PFSK-1 (cell line): ENCODE results near the gene ATG4C.

Experiments used
- FOXP2 ChIP-seq: optimal IDR thresholded peaks from 2 replicates; pipeline ENCODE3; 2011; ENCODE audit warnings: borderline replicate concordance, control low read depth, inconsistent platforms; ENCODE audit not compliant: insufficient read depth; ENCODE audit errors: extremely low read length, extremely low read depth
- POLR2AphosphoS5 ChIP-seq: IDR thresholded peaks from 2 replicates; pipeline ENCODE4 v1.6.1; 2012; ENCODE audit warnings: low read depth, mild to moderate bottlenecking, control low read depth, low read length, moderate library complexity
- REST ChIP-seq, 2 experiments: IDR thresholded peaks; 2 replicates each; pipeline versions ENCODE4 v1.6.1 to v1.8.0; 2011 to 2012; ENCODE audit warnings: low read depth in 2 of 2, low read length in 2 of 2, control low read depth in 1 of 2, inconsistent platforms in 1 of 2, mild to moderate bottlenecking in 1 of 2, moderate library complexity in 1 of 2; ENCODE audit not compliant: insufficient read depth in 1 of 2
- SIN3A ChIP-seq: IDR thresholded peaks from 2 replicates; pipeline ENCODE4 v1.6.1; 2012; ENCODE audit warnings: mild to moderate bottlenecking, low read length, moderate library complexity, borderline replicate concordance; ENCODE audit not compliant: insufficient read depth
- TAF1 ChIP-seq: IDR thresholded peaks from 2 replicates; pipeline ENCODE4 v1.6.1; 2012; ENCODE audit warnings: low read length, control low read depth, borderline replicate concordance; ENCODE audit not compliant: insufficient read depth

The ATG4C gene

DNA sequence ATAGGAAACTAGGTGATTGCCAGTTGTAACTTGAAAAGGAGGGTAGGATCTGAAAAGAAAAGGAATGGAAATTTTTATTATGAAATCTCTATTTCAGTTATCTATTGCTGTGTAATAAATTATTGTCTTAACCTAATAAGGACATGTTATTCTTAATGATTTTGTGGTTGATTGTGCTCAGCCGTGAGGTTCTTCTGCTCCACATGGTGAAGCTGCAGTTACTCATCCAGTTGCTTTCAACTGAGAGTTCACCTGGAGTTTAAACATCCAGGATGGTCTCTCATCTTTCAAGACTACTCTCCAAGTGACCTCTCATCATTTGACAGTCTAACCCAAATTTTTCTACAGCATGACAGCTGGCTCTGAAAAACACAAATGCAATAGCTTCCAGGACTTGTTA, 96.0 kb downstream of the ATG4C start:
- TF ChIP-seq REST (IDR thresholded peaks at IDR 0.05; ENCODE audit: insufficient read depth in 1 of 2, low read depth in 2 of 2, low read length in 2 of 2), result no peak

GRCh38 chr1:62882201-62883104, 98.5 kb downstream of the ATG4C start:
- TF ChIP-seq POLR2AphosphoS5 (no peak), FOXP2 (no peak), SIN3A (no peak), REST (IDR thresholded peaks at IDR 0.05; ENCODE audit: insufficient read depth in 1 of 2, low read depth in 2 of 2, low read length in 2 of 2) (no peak), TAF1 (no peak)

DNA sequence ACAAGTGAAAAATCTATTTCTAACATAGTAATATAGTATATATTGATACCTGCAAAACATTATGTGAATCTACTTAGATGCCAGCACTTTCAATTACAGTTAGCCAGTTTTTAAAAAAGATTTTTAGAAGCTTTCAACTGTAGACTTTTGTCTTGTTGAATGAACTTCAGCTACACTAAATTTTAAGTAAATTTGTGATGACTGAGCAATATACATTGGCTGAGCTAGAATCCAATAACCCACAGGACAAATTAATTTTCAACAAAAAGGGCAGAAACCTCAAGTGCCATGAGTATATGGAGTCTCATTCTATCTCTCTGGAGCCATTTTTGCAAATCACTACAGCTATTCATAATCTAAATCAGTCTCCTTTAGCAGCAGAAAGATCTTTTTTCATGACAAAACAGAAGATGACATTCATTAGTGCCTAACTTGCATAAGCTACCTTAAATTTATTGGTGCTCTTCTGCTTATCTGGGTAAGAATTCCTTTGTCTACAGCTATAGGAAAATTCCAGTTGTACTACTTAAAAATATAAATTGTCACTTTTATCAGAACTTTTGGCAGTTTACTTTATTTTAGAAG, 100.3 kb downstream of the ATG4C start:
- no peak for TF ChIP-seq REST (IDR thresholded peaks at IDR 0.05; ENCODE audit: insufficient read depth in 1 of 2, low read depth in 2 of 2, low read length in 2 of 2)
- no peak for TF ChIP-seq FOXP2
- TF ChIP-seq TAF1, result no peak
- no peak for TF ChIP-seq SIN3A
- TF ChIP-seq POLR2AphosphoS5, result no peak

GRCh38 chr1:62887799-62888507, 104.0 kb downstream of the ATG4C start:
- TF ChIP-seq FOXP2 (no peak), POLR2AphosphoS5 (no peak), SIN3A (no peak), REST (IDR thresholded peaks at IDR 0.05; ENCODE audit: insufficient read depth in 1 of 2, low read depth in 2 of 2, low read length in 2 of 2) (no peak), TAF1 (no peak)
